ENCODE measurements around the gene POLR2A.
"Not testable (repeated sequence)": the region's sequence is repeated elsewhere in the genome, so short reads cannot be mapped to it uniquely, and the experiment has no call there.

POLR2A gene

DNA sequence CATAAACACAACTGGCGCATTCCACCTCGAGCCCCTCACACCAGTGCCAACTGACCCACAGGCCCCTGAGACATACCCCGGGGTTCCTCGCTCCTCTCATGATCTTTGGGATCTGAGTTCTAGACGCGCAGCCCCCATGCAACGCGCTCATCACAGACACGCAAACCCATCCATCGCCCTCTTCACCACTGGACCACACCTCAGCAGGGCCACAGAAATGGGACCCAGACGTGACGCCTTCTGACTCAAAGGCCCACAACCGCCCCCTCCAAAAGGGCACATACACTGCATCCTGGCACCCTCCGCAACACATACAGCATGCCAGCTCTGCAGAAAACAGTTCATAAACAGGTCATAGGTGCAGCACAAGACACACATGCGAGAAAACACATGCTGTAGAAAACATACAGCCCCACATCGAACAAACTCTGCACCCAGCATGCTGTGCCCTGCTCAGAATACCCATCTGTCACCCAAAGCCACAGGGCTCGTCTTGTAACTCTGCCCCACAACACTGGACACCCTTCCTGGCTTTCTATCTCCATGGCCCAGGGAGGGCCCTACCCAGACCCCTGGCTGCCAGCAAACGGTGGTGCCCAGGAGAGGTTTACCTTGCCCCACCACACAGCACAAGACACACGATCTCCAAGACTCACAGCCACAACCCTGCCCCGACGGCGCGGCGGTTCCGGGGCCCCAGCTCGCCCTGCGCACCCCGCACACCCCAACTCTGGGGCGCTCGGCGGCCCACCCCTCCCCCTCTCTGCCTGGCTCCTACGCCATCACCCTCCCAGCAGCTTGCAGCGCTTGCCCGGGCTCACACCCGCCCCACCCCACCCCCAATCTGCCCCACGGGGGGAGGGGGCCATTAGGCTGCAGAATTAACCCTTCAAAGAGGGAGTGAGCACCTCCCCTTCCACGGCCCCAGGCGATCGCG is 5.6 kb upstream of the POLR2A start:
- DNase-seq (ENCODE audit: low read depth), result peak; percentile 33

DNA sequence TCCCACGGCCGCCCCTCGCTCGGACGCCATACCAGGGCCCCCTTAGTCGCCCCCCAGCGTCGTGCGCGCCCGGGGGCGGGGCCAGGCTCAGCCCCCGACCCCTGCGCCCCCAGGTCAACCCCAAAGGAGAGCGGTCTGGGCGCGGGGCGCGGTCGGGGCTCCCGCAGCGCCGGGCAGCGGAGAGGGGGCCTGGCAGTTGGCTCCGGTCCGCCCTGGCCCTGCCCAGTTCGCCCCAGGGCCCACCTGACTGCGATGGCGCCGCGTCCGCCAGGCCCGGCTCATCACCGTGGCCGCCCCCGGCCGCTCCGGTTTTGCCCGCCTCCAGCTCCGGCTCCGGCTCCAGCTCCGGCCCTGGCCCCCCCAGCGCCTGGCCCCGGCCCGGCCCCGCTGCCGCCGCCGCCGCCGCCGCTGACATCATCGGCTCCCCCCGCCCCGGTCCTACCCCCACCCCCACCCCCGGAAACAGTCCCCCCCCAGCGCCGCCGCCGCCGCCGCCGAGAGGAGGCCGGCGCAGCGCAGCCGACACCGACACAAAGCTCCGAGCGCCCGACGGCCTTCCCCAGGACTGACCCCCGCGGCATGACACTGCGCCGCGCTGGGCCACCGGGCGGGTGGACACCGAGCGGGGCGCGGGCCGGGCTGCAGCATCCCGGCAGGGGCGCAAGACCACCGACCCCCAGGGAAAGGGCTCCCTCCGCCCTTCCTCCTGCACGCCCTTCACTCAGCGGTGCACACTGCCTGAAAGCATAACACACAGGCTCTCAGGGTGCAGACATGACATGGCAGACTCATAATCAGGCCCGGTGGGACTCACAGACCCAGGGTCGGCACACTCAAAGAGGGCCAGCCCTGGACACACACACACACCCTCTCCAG is 4.7 kb upstream of the POLR2A start, which contains the start of gene ZBTB4:
TSS of gene ZBTB4 (minus strand) at position 419 of the 876 bp plus-strand sequence. CDS start 12,830 bp downstream, outside the sequence.
- peak; percentile 44 for DNase-seq (ENCODE audit: low read depth)

DNA sequence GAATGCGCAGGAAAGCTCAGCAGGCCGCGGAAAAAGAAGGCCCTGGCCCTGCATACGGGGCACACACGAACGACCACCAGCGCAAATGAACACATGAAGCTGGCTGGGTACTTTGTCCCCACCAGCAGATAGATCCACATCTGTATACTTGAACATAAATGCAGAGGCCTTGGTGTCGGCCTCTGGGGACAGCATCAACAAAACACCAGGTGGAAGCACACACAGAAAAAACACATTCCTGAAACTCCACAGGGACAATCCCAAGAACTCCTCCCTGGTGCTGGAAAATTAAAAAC is 4.1 kb upstream of the POLR2A start:
- no peak for DNase-seq (ENCODE audit: low read depth)

DNA sequence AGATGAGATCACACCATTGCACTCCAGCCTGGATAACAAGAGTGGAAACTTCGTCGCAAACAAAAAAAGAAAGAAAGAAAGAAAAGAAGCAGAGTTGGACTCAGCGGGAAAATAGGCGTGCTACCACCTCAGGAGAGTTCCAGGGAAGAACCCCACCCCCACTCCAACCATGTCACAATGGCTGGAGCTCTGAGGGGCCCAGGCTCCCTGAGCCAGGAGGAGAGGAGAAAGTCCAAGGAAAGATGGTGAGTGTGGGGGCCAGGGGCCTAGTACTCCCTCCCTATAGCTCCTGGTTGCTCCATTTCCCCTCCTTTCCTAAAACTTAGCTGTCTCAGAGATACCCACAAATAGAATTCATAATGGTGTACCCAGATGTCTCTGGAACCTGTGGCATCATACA is 2.9 kb upstream of the POLR2A start, which contains the start of gene SLC35G6:
TSS of gene SLC35G6 (plus strand) at position 172 of the 400 bp plus-strand sequence. CDS start at position 243, 71 bp downstream.
- not testable (repeated sequence) for DNase-seq (ENCODE audit: low read depth)

DNA sequence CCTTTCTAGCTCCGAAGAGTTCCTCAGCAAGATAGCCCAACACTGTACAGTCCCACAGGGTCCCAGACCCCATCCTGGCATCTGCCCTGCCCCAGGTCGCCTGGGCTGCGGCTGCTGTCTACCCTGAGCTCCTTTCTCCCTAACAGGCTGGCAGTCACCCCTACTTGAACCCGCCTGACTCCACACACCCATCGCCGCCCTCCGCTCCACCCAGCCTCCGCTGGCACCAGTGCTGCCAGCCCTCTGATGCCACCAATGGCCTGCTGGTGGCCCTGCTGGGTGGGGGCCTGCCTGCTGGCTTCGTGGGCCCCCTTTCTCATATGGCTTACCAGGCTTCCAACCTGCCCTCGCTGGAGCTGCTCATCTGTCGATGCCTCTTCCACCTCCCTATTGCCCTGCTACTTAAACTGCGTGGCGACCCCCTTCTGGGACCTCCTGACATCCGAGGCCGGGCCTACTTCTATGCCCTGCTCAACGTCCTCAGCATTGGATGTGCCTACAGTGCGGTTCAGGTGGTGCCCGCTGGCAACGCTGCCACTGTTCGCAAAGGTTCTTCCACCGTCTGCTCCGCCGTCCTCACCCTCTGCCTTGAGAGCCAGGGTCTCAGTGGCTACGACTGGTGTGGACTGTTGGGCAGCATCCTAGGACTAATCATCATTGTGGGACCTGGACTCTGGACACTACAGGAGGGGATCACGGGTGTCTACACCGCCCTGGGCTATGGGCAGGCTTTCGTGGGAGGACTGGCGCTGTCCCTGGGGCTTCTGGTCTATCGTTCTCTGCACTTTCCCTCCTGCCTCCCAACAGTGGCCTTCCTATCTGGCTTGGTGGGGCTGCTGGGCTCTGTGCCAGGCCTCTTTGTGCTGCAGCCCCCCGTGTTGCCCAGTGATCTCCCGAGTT is 2.1 kb upstream of the POLR2A start:
- DNase-seq (ENCODE audit: low read depth), result not testable (repeated sequence)

DNA sequence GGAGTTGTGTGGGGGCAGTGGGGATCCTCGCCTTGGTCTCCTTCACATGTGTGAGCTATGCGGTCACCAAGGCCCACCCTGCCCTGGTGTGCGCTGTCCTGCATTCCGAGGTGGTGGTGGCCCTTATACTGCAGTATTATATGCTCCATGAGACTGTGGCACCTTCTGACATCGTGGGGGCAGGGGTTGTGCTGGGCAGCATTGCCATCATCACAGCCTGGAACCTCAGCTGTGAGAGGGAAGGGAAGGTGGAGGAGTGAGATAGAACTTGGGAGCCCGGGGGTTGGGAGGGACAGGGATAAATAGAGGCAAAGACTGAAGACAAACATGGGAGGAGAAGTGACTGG is 1.5 kb upstream of the POLR2A start:
- DNase-seq (ENCODE audit: low read depth), result not testable (repeated sequence)

DNA sequence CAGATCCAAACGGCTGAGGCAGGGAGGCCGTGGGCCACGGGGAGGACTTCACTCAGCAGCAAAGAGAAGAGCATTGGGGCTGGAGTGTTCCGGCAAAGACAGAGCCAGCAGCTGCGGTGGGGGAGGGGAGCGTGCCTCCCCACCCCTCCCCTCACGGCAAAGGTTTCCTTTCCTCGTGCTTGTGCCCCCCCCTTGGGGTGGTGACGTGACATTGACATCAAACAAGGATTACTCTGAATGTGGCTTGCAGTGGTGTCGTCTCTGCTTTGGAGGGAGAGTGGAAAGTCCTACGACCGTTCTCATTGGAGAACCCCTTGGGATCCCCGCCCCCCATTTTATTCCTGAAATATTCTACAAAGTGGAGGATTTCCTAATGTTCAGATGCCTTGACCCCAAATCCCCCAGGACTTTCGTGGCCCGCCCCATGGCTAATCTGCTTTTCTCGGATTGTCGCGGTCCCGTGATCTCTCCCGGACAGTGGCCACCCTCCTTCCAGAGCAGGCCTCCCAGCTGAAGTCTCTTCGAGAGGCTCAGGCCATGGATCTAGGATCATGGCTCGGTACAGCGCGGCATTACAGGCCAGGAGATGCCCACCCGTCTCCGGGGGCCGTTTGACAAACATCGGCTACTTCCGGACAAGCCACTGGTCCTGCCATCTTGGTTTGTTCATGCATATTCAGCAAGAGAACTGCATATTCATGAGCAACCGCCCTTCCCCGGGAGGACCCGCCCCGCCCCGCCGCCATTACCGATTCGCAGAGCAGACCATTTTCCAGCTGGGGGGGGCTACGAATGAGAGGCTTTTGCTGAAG is 705 bp upstream of the POLR2A start:
- DNase-seq (ENCODE audit: low read depth), result peak; percentile 88

DNA sequence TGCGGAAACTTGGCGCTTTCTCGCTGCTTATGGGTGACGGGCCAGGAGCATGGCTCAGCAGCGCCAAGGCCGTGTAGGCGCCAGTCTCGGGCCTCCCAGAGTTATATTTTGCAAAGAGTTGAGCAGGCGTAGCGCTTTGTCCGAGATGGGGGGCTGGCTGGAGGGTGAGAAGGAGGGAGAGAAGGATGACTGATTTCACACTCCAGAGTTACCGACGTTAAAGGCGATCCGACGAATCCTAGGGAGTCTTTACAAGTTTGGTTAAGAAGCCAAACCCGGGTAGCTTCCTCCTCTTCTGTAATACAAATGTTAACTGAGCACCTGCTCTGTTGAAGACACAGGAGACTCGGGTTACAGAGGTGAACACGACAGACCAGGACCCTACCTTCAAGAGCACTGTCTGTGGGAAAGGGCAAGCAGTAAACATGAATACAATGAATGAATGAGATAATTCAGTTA is 782 bp downstream of the POLR2A start:
- DNase-seq (ENCODE audit: low read depth), result no peak

DNA sequence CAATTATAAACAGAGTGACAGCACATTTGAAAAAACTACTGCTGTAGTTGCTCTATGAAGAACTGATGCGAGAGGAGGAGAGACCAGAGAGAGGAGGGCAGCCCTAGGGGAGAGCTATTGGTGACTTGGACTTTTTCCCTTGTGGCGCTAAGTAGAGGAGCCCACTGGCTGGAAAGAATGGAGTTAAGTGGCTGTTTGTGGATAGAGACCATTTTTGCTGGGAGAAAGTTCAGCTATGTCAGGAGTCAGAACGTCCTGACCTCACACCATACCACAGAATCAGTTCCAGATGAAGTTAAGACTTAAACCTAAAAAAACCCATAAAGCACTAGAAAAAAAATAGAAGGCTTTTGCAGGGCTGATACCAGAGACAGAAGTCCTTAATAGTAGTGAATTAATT is 2.0 kb downstream of the POLR2A start:
- DNase-seq (ENCODE audit: low read depth), result no peak

DNA sequence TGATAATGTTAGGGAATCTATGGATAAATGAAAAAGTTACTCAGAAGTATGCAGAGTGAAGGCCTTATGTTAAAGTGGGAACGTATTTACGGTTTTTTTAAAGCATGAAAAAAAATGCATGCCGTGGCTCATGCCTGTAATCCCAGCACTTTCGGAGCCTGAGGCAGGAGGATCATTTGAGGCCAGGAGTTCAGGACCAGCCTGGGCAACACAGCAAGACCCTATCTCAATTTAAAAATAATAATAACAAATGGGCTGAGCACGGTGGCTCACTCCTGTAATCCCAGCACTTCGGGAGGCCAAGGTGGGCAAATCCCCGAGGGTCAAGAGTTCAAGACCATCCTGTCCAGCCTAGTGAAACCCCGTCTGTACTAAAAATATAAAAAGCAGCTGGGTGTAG is 6.0 kb downstream of the POLR2A start:
- DNase-seq (ENCODE audit: low read depth), result no peak

DNA sequence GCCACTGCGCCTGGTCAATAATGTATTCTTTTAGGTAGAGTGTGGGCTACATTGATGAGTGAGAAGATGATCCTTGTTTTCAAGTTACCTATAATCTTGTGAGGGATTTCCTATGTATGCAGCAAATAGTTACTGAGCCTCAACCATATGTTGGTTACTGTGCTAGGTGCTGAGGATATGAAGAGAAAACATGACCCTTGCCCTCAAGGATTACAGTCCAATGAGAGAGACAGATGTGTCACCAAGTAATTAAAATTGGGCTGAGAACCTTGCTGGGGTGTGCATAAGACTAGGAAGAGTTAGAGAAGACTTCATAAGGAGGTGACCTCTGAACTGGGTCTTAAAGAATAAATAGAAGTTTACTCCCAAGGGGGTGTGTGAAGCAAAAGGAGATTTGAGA is 7.4 kb downstream of the POLR2A start:
- DNase-seq (ENCODE audit: low read depth), result no peak

DNA sequence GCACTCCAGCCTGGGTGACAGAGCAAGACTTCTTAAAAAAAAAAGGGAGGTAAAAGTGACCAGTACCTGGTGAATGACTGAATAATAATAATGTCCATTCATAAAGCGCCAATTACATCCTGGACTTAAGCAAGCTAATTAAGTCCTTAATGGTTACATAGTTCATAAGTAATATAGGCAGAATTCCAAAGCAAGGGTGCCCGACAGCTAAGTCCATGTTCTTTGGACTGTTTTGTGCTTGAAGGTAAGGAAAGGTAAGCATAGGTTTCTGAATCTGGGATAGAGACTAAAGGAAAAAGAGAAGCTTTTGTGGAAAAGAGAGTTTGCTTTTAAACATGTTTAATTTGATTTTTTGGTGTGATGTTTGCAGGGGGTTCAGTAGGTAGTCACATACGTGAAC is 9.8 kb downstream of the POLR2A start:
- DNase-seq (ENCODE audit: low read depth), result no peak

DNA sequence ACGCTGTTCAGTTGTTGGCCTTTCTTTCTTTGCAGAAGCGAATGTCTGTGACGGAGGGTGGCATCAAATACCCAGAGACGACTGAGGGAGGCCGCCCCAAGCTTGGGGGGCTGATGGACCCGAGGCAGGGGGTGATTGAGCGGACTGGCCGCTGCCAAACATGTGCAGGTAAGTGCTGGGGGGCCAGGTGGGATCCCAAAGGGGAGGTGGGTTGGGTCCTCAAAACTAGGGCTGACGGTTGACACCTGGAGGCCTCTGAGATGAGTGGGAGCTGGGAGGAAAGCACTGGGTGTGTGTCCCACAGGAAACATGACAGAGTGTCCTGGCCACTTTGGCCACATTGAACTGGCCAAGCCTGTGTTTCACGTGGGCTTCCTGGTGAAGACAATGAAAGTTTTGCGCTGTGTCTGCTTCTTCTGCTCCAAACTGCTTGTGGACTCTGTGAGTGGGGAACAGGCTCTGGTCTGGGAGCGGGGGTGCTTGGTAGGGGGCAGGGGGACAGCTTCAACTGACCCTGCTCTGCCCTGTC is 11.8 kb downstream of the POLR2A start:
- DNase-seq (ENCODE audit: low read depth), result no peak

DNA sequence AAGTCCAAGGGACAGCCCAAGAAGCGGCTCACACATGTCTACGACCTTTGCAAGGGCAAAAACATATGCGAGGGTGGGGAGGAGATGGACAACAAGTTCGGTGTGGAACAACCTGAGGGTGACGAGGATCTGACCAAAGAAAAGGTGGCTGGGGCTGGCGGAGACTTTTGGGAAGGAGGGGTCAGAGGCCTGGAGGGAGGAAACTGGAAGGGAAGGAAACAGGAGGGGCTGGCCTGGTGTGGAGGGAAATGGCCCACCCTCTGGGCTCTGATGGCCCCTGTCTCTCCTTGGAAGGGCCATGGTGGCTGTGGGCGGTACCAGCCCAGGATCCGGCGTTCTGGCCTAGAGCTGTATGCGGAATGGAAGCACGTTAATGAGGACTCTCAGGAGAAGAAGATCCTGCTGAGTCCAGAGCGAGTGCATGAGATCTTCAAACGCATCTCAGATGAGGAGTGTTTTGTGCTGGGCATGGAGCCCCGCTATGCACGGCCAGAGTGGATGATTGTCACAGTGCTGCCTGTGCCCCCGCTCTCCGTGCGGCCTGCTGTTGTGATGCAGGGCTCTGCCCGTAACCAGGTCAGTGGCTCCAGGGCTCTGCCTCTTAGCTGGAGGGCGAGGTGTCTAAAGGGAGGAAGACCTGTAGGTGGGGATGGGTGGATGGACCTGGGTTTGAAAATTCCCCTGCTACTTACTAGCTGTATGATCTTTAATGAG is 12.5 kb downstream of the POLR2A start:
- no peak for DNase-seq (ENCODE audit: low read depth)

DNA sequence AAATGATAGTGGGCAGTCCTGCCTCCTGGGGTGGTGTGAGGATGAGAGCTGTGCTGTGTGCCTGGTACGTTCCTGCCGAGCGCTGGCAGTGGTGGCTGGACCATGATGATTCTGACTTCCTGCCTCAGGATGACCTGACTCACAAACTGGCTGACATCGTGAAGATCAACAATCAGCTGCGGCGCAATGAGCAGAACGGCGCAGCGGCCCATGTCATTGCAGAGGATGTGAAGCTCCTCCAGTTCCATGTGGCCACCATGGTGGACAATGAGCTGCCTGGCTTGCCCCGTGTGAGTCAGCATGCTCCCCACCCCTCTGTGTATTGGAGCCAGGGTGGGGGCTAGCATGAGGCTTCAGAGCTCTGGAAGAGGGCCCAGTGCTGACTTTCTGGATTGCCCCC is 13.1 kb downstream of the POLR2A start:
- no peak for DNase-seq (ENCODE audit: low read depth)

DNA sequence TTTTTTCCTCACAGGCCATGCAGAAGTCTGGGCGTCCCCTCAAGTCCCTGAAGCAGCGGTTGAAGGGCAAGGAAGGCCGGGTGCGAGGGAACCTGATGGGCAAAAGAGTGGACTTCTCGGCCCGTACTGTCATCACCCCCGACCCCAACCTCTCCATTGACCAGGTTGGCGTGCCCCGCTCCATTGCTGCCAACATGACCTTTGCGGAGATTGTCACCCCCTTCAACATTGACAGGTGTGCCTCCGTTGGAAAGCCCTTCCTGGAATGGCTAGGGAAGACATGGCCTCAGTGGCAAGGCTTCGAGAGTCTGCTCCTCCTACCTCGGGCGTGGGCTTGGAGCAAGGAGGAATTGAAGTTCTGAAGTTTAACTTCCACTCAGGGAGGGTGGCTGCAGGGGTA is 13.5 kb downstream of the POLR2A start:
- DNase-seq (ENCODE audit: low read depth), result no peak

DNA sequence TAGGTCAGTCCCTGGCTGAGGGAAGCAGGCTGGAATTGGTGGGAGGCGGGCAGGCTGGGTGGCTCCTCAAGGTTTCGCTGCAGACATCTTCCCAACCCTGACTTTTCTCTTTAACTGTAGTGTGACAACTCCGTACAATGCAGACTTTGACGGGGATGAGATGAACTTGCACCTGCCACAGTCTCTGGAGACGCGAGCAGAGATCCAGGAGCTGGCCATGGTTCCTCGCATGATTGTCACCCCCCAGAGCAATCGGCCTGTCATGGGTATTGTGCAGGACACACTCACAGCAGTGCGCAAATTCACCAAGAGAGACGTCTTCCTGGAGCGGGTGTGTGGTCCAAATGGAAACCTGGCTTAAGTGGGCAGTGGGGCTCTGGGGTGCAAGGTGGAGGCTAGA is 15.0 kb downstream of the POLR2A start:
- no peak for DNase-seq (ENCODE audit: low read depth)

DNA sequence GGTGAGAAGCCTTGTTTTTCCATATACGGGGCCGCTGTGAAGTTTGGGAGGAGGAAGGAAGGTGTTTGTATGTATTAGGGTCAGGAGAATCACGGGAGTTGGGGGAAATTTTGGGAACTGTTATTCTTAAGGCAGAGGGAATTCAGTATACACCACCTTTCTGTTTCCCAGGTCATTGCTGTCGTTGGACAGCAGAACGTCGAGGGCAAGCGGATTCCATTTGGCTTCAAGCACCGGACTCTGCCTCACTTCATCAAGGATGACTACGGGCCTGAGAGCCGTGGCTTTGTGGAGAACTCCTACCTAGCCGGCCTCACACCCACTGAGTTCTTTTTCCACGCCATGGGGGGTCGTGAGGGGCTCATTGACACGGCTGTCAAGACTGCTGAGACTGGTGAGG is 17.6 kb downstream of the POLR2A start:
- DNase-seq (ENCODE audit: low read depth), result no peak

DNA sequence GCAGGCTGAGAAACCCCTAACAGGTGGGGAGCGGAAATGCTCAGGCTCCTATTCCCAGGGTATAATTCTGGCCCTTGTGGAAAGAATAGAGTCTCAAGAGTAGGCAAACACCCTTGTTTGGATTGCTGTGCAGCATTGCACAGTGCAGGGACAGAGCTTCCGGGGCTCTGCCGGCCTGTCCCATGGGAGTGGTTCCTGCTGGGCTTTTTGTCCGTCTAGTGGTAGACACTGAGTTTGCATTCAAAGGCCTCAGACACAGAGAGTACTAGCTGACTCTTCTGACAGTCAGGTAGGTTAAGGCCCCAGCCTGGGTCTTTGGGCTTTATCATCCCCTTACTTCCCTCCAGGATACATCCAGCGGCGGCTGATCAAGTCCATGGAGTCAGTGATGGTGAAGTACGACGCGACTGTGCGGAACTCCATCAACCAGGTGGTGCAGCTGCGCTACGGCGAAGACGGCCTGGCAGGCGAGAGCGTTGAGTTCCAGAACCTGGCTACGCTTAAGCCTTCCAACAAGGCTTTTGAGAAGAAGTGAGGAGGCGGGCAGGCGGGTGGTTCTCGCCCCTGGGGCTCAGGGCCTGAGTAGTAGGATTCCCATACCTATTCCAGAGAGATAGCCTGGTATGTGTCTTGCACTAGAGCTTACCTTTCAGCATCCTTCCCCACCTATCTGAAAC is 18.1 kb downstream of the POLR2A start:
- no peak for DNase-seq (ENCODE audit: low read depth)

DNA sequence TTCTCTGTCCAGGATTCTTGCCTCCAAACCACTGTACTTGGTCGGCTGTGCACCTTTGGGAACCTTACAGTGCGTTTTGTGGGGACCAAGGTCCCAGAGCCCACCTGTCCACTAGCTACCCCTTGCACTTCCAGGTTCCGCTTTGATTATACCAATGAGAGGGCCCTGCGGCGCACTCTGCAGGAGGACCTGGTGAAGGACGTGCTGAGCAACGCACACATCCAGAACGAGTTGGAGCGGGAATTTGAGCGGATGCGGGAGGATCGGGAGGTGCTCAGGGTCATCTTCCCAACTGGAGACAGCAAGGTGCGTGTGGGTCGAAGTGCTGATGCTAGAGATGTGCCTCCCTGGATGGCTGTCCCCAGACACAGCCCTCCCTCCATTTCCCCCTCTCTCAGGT is 18.8 kb downstream of the POLR2A start:
- DNase-seq (ENCODE audit: low read depth), result no peak

Measured in stimulated activated CD8-positive, alpha-beta memory T cell treated with anti-CD3 and anti-CD28 coated beads, Interleukin-12 subunit alpha, Interleukin-12 subunit beta, amount 100 ng/mL, for 1 hour (primary cell).